Measurements from ENCODE around the gene MIS12. TPM values are rescaled to one million over a fixed set of nuclear protein-coding genes. Genes with fewer than 3 reads are reported as not detected.

The MIS12 gene
- total and polyA plus RNA-seq, 2 of the 13 experiments (the other 11 are each of a cell fraction or from before 2014, with no cell fraction given), result 13.4 to 28.0 TPM

GRCh38 chr17:5486206-5487124 lies at the start of gene MIS12 (continued):
- TF ChIP-seq SRSF4 (IDR thresholded peaks at IDR 0.05; ENCODE audit: low read depth, low read length, poor library complexity, severe bottlenecking), result no peak
- TF ChIP-seq EHMT2 (IDR thresholded peaks at IDR 0.05; ENCODE audit: borderline replicate concordance, low read depth, low read length), result no peak
- no peak for TF ChIP-seq U2AF2 (IDR thresholded peaks at IDR 0.05; ENCODE audit: low read depth, low read length)
- no peak for TF ChIP-seq ZNF354B (CRISPR knock-in tag; IDR thresholded peaks at IDR 0.05)
- no peak for TF ChIP-seq GATA4 (IDR thresholded peaks at IDR 0.05; ENCODE audit: borderline replicate concordance, low read depth)
- TF ChIP-seq ZNF605 (CRISPR knock-in tag; IDR thresholded peaks at IDR 0.05), result no peak
- TF ChIP-seq ZNF124 (CRISPR knock-in tag; IDR thresholded peaks at IDR 0.05), result no peak; the same call in 1 of the 2 replicates
- TF ChIP-seq NFYC (CRISPR knock-in tag; IDR thresholded peaks at IDR 0.05), result peak; percentile 86
- TF ChIP-seq CENPT (CRISPR knock-in tag; IDR thresholded peaks at IDR 0.05; ENCODE audit: low read depth), result peak; percentile 35; the same call in 1 of the 2 replicates
- TF ChIP-seq SNAI1 (CRISPR knock-in tag; IDR thresholded peaks at IDR 0.05; ENCODE audit: borderline replicate concordance), result no peak
- TF ChIP-seq ZNF546 (CRISPR knock-in tag; conservative IDR thresholded peaks at IDR 0.05), result peak; percentile 95
- TF ChIP-seq BORCS8-MEF2B (CRISPR knock-in tag; IDR thresholded peaks at IDR 0.05), result peak; percentile 97
- no peak for TF ChIP-seq ZNF17 (CRISPR knock-in tag; IDR thresholded peaks at IDR 0.05)
- TF ChIP-seq ARID2 (CRISPR knock-in tag; IDR thresholded peaks at IDR 0.05; ENCODE audit: borderline replicate concordance), result no peak; the same call in 1 of the 2 replicates
- TF ChIP-seq SP5 (CRISPR knock-in tag; IDR thresholded peaks at IDR 0.05; ENCODE audit: borderline replicate concordance, low read depth), result no peak
- TF ChIP-seq, protein P1, sequence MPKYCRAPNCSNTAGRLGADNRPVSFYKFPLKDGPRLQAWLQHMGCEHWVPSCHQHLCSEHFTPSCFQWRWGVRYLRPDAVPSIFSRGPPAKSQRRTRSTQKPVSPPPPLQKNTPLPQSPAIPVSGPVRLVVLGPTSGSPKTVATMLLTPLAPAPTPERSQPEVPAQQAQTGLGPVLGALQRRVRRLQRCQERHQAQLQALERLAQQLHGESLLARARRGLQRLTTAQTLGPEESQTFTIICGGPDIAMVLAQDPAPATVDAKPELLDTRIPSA (CRISPR knock-in tag; IDR thresholded peaks at IDR 0.05; ENCODE audit: borderline replicate concordance), result no peak
- no peak for TF ChIP-seq NFIB (CRISPR knock-in tag; IDR thresholded peaks at IDR 0.05; ENCODE audit: borderline replicate concordance)
- no peak for TF ChIP-seq HNF4G (IDR thresholded peaks at IDR 0.05; ENCODE audit: borderline replicate concordance, low read depth, low read length)
- TF ChIP-seq HNF4G (CRISPR knock-in tag; IDR thresholded peaks at IDR 0.05; ENCODE audit: borderline replicate concordance, low read depth), result no peak; the same call in 1 of the 2 replicates
- TF ChIP-seq NCOR1 (IDR thresholded peaks at IDR 0.05; ENCODE audit: borderline replicate concordance, low read length), result peak; percentile 9; the same call in 1 of the 2 replicates
- TF ChIP-seq CREM (IDR thresholded peaks at IDR 0.05), result peak; percentile 82
- TF ChIP-seq CREM (CRISPR knock-in tag; IDR thresholded peaks at IDR 0.05), result no peak
- peak; percentile 57 for TF ChIP-seq RXRB (CRISPR knock-in tag; IDR thresholded peaks at IDR 0.05; ENCODE audit: borderline replicate concordance)
- TF ChIP-seq ARNT (IDR thresholded peaks at IDR 0.05), result no peak
- TF ChIP-seq ZKSCAN5 (CRISPR knock-in tag; IDR thresholded peaks at IDR 0.05), result no peak
- TF ChIP-seq, protein P2, sequence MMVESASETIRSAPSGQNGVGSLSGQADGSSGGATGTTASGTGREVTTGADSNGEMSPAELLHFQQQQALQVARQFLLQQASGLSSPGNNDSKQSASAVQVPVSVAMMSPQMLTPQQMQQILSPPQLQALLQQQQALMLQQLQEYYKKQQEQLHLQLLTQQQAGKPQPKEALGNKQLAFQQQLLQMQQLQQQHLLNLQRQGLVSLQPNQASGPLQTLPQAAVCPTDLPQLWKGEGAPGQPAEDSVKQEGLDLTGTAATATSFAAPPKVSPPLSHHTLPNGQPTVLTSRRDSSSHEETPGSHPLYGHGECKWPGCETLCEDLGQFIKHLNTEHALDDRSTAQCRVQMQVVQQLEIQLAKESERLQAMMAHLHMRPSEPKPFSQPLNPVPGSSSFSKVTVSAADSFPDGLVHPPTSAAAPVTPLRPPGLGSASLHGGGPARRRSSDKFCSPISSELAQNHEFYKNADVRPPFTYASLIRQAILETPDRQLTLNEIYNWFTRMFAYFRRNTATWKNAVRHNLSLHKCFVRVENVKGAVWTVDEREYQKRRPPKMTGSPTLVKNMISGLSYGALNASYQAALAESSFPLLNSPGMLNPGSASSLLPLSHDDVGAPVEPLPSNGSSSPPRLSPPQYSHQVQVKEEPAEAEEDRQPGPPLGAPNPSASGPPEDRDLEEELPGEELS (CRISPR knock-in tag; IDR thresholded peaks at IDR 0.05), result no peak
- peak; percentile 78 for TF ChIP-seq TBX2 (CRISPR knock-in tag; IDR thresholded peaks at IDR 0.05; ENCODE audit: borderline replicate concordance)
- peak; percentile 68; the same call in 1 of the 2 replicates for TF ChIP-seq ARNT2 (CRISPR knock-in tag; IDR thresholded peaks at IDR 0.05; ENCODE audit: low read depth)
- peak; percentile 54 for TF ChIP-seq YY1 (IDR thresholded peaks at IDR 0.05; ENCODE audit: insufficient read depth, insufficient replicate concordance, low read depth, low read length)
- no peak for TF ChIP-seq NFE2L1 (CRISPR knock-in tag; IDR thresholded peaks at IDR 0.05; ENCODE audit: borderline replicate concordance)

All from HepG2 (cell line).